Effector memory CD4-positive, alpha-beta T cell (primary cell): ENCODE measurements around the gene CYP2S1.

ENCODE experiments used
- DNase-seq, 3 donors: peaks; one replicate each; pipeline ENCODE4 v3.0.0-alpha.2; 2020
- H3K27ac ChIP-seq: 2 replicates; pipeline ENCODE4 v1.7.0; 2013; ENCODE audit warnings: mild to moderate bottlenecking, low read length, moderate library complexity; ENCODE audit not compliant: insufficient read depth, poor library complexity, severe bottlenecking
- H3K27me3 ChIP-seq: replicated peaks from 2 replicates; pipeline ENCODE4 v1.7.0; 2013; ENCODE audit warnings: mild to moderate bottlenecking, low read length; ENCODE audit not compliant: insufficient read depth, control insufficient read depth, poor library complexity, severe bottlenecking
- H3K36me3 ChIP-seq: 2 replicates; pipeline ENCODE4 v1.7.0; 2013; ENCODE audit warnings: mild to moderate bottlenecking, low read length, moderate library complexity; ENCODE audit not compliant: control insufficient read depth, insufficient read depth
- H3K4me1 ChIP-seq: 2 replicates; pipeline ENCODE4 v1.7.0; 2013; ENCODE audit warnings: low read length, mild to moderate bottlenecking; ENCODE audit not compliant: control insufficient read depth, insufficient read depth, poor library complexity, severe bottlenecking
- H3K4me3 ChIP-seq: 2 replicates; pipeline ENCODE4 v1.7.0; 2013; ENCODE audit warnings: low read length, low read depth, mild to moderate bottlenecking; ENCODE audit not compliant: insufficient read depth, poor library complexity, severe bottlenecking
- H3K9me3 ChIP-seq: 2 replicates; pipeline ENCODE4 v1.7.0; 2013; ENCODE audit warnings: mild to moderate bottlenecking, low read length, moderate library complexity; ENCODE audit not compliant: control insufficient read depth

CYP2S1 gene

DNA sequence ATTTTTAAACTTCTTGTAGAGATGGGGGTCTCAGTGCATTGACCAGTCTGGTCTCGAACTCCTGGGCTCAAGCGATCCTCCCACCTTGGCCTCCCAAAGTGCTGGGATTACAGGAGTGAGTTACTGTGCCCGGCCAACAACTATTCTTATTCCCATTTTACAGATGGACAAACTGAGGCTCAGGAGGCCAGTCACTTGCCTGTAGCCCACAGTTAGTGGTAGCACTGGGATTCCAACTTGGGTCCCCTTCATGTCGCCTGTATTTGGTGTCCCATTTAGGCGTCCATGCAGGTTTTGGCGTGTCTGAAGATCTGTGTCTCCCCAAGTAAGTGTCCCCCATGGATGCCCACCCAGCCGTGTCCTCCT, 25.2 kb downstream of the CYP2S1 start:
- no peak overlapping the region for H3K4me3 ChIP-seq
- H3K27me3 ChIP-seq, result no peaks in the 10 kb centered on the region

DNA sequence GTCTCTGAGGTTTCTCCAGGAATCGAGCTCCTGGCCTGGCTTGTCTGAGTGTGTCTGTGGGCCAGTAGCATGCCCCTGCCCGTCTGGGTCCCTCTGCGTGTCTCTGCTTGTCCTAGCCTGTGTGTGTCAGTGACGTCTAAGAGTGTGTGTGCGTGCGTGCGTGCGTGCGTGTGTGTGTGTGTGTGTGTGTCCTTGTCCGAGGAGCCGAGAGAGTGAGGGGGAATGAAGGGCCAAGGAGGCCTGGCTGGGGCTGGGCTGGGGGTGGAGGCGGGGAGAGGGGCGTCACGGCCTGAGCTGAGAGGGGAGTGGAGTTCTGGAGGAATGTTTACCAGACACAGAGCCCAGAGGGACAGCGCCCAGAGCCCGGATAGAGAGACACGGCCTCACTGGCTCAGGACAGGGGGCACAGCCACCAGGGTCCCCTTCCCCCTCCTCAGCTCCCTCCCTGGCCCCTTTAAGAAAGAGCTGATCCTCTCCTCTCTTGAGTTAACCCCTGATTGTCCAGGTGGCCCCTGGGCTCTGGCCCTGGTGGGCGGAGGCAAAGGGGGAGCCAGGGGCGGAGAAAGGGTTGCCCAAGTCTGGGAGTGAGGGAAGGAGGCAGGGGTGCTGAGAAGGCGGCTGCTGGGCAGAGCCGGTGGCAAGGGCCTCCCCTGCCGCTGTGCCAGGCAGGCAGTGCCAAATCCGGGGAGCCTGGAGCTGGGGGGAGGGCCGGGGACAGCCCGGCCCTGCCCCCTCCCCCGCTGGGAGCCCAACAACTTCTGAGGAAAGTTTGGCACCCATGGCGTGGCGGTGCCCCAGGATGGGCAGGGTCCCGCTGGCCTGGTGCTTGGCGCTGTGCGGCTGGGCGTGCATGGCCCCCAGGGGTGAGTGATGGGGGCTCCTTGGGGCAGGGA, 25.8 kb downstream of the CYP2S1 start, which contains the start of gene AXL:
TSS of gene AXL (plus strand) at position 609 of the 893 bp plus-strand sequence. CDS start at position 779, 170 bp downstream.
- DNase-seq, result no peak
- H3K36me3 ChIP-seq, result no peaks in the 10 kb centered on the region
- H3K4me3 ChIP-seq, result no peak within 1 kb of the TSS
- no peaks in the 10 kb centered on the region for H3K9me3 ChIP-seq
- no peak within 1 kb of the TSS for H3K27ac ChIP-seq
- no peaks in the 10 kb centered on the region for H3K27me3 ChIP-seq
- H3K4me1 ChIP-seq, result no peaks in the 10 kb centered on the region

More for the DNA sequence above, 25.2 kb downstream of the CYP2S1 start:
- Histone ChIP-seq H3K27ac (no peak overlapping the region), H3K4me1 (no peaks in the 10 kb centered on the region), H3K36me3 (no peaks in the 10 kb centered on the region), H3K9me3 (no peaks in the 10 kb centered on the region)
- DNase-seq, result no peak

DNA sequence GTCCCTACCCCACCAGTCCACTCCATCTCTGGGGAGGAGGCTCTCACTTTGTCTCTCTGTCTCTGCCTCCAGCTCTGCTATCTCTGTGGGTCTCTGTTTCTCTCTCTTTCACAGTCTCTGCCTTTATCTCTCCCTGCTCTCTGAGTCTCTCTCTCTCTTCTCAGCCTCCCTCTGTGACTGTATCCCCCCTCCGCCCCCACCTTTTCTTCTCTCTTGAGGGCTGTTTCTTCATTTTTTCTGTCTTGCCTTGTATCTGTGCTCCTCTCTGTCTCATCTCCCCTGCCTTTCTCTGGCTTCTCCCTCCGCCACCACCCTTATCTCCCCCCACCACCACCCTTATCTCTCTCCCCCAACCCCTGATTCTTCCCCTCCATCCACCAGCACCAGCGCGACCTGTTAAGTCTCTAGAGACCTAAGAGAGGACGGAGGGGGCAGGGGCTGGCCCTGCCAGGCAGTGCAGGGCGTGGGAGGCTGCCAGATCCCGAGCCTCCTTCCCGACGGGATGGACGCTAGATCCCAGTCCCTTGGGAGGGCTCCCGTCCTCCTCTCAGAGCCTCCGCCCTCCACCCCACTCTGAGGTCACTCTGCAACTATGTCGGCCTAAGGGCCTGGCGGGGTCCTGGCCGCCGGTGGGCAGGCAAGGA, 27.0 kb downstream of the CYP2S1 start:
- Histone ChIP-seq H3K27ac (no peak overlapping the region), H3K27me3 (no peaks in the 10 kb centered on the region), H3K4me3 (no peak overlapping the region), H3K4me1 (no peaks in the 10 kb centered on the region), H3K36me3 (no peaks in the 10 kb centered on the region), H3K9me3 (no peaks in the 10 kb centered on the region)
- DNase-seq, result no peak

DNA sequence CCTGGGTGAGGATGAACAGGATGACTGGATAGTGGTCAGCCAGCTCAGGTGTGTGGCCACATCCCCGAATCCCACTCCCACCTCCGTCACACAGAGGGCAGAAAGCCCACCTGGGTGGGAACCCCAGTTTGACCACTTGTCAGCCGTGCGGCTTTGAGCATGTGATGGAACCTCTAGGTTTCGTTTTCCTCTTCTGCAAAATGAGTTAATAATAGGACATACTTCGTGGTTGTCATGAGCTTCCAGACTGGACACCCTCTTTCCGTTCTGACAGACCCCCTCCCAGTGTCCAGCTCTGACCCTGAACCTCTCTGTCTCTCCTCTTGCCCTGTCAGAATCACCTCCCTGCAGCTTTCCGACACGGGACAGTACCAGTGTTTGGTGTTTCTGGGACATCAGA, 27.8 kb downstream of the CYP2S1 start:
- Histone ChIP-seq H3K36me3 (no peaks in the 10 kb centered on the region), H3K4me1 (no peaks in the 10 kb centered on the region), H3K27ac (no peak overlapping the region), H3K4me3 (no peak overlapping the region), H3K27me3 (no peaks in the 10 kb centered on the region), H3K9me3 (no peaks in the 10 kb centered on the region)
- no peak for DNase-seq

DNA sequence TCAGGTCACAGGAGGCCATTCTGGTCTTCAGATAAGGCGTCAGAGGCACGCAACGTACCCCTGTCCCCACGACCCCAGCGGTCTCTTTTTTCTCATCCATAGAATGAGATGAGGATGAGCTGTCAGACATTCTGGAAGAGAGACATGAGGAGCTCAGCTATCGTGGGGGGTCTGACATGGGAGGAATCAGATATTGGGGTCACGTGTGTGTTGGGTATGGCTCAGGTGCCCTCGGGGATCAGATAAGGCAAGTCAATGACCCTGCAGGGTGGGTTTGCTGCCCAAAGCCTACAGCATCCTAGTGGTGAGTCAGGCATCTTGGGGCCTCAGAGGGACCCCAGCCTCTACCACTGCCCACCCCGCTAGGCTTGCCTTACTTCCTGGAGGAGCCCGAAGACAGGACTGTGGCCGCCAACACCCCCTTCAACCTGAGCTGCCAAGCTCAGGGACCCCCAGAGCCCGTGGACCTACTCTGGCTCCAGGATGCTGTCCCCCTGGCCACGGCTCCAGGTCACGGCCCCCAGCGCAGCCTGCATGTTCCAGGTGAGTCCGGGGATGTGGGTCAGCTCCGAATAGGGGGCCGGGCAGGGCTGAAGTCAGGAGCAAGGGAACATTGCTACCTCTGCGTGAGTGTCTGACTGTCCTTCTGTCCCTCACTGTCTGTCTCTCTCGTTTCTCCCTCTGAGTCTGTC, 28.6 kb downstream of the CYP2S1 start:
- no peak for DNase-seq
- Histone ChIP-seq H3K36me3 (no peaks in the 10 kb centered on the region), H3K9me3 (no peaks in the 10 kb centered on the region), H3K27ac (no peak overlapping the region), H3K4me1 (peaks cover 2% of the 10 kb centered on the region), H3K4me3 (no peak overlapping the region), H3K27me3 (no peaks in the 10 kb centered on the region)

DNA sequence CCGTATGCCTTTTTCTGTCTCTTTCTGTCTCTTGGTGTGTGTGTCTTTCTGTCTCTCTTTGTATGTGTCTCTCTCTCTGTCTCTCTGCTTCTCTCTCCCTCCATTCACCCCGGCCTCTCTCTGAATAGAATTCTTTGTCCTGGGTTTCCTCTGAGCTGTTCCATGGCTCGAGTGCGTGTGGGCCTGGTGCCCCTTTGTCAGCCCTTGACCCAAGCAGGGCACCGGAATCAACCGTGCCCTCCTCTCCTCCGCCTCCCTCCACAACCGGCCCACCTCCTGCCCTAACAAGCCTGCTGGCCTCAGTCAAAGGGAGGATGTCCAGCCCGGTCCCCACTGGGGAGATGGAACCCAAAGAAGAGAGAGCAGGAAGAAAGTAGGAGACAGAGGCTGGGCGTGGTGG, 29.2 kb downstream of the CYP2S1 start:
- H3K36me3 ChIP-seq, result no peaks in the 10 kb centered on the region
- H3K4me1 ChIP-seq, result peaks cover 6% of the 10 kb centered on the region
- no peak for DNase-seq
- no peak overlapping the region for H3K4me3 ChIP-seq
- no peaks in the 10 kb centered on the region for H3K9me3 ChIP-seq
- no peak overlapping the region for H3K27ac ChIP-seq
- no peaks in the 10 kb centered on the region for H3K27me3 ChIP-seq

DNA sequence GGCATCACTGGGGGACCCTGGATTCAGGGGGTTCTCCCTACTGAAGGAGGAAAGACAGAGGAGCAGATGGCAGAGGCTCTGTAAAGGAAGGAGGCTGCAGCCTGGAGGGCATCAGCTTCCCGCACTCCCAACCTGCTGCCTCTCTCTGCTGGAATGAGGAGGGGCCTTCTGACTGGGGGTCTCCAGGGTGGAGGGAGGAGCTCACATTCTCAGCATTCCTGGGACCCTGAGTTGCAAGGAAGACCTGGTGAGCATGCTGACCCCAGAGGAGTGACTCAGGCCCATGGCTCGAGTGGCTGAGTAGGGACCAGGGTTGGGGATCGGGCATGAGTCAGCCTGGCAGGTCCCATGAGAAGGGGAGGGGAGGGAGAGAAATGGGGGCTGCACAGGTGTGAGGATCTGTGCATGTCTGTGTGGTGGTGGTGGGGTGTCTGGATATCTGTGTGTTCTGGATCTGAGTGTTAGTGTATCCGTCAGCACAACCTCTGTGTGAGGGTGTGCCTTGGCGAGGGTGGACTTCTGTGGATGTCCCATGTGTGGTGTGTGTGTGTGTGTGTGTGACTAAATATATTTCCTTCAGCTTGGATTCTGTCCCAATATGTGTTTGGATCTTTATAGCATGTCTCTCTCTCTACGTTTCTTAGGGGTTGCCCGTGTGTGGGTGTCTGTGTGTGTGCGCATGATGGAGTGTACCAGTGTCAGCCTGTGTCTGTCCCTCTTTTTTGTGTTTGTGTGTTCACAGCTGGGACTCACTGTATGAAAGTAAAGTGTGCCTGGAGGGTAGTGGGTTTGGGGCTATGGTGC, 30.6 kb downstream of the CYP2S1 start:
- peaks cover 6% of the 10 kb centered on the region for H3K4me1 ChIP-seq
- H3K36me3 ChIP-seq, result no peaks in the 10 kb centered on the region
- no peak overlapping the region for H3K4me3 ChIP-seq

DNA sequence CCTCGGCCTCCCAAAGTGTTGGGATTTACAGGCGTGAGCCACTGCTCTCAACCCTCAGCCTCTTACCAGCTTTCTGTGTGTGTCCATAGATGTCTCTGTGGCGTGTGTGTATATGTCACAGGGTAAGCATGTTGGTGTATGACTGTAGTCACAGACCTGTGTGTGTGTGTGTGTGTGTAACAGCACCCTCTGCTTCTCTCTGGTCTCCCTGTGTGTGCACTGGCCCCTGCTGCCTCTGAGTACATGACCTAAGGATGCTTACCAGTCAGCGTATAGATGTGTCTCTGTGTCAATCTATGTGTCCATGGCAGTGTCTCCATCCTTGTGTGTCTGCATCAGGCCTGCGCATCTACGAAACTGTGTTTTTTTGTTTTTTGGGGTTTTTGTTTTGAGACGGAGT, 31.6 kb downstream of the CYP2S1 start:
- no peak overlapping the region for H3K4me3 ChIP-seq
- no peaks in the 10 kb centered on the region for H3K36me3 ChIP-seq
- H3K27ac ChIP-seq, result no peak overlapping the region
- H3K27me3 ChIP-seq, result no peaks in the 10 kb centered on the region
- no peak for DNase-seq
- H3K4me1 ChIP-seq, result peaks cover 6% of the 10 kb centered on the region
- no peaks in the 10 kb centered on the region for H3K9me3 ChIP-seq

More for the DNA sequence above, 30.6 kb downstream of the CYP2S1 start:
- Histone ChIP-seq H3K9me3 (no peaks in the 10 kb centered on the region), H3K27ac (no peak overlapping the region), H3K27me3 (no peaks in the 10 kb centered on the region)
- no peak for DNase-seq

DNA sequence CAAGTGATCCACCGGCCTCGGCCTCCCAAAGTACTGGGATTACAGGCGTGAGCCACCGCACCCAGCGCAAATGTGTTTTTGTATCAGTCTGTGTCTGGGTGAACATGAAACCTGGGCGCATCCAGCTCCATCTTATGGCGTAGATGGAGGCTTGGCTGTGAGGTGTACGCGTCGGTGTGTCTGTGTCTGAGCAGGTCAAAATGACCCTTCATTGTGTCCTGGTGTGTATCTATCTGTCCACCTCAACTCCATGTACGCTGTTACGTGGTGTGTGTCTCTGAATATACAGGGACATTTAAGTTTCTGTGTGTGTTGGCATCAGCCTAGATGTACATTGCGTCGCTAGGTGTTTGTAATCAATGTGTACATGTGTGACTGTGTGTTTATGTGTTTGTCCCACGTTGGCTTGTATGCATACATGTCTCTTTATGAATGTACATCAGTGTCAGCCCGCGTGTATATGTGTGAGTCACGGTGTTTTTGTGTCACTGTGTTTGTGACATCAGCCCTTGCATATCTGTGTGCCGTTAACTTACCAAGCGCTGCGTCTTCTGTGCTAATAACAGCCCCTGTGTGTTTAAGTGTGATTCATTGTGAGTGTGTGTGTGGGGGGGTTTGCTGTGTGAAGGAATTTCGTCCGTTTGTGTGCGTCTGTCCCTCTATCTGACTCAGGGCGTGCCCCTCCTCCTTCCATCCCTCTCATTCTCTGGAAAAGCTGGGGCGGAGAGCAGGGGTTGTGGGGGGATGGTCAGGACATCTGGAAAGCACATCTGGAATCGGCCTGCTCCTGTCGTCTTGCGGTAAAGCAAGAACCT, 32.4 kb downstream of the CYP2S1 start:
- H3K4me3 ChIP-seq, result peak overlapping the region; percentile 55
- no peaks in the 10 kb centered on the region for H3K36me3 ChIP-seq
- no peaks in the 10 kb centered on the region for H3K9me3 ChIP-seq
- no peak overlapping the region for H3K27ac ChIP-seq
- DNase-seq, result peak in 1 of 3 donors; percentile 11
- no peaks in the 10 kb centered on the region for H3K27me3 ChIP-seq
- peaks cover 6% of the 10 kb centered on the region for H3K4me1 ChIP-seq
